ENCODE measurements around the gene REPS1.
A peak's percentile ranks its signal among the peaks of the same experiment; 100 is the strongest.
"Not testable (repeated sequence)": the region's sequence is repeated elsewhere in the genome, so short reads cannot be mapped to it uniquely, and the experiment has no call there.

The REPS1 gene

DNA sequence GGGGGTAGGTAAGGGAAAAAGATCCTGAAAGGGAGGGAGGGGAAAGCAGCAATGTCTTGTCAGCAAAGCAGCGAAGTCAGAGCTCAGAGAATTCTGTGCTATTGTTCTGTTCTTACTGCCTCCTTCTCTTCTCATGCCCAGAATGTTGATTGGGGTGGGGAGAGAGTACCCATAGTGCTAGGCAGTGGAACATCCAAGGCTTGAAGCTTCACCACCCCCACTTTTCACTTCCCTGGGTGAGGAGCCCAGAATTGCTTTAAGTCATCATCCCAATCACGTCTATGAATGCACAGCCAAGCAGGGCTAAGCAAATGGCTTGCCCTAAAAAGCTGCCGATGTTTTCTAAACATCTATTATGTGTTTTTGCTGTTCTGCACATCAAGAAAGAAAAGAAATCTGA, 16.5 kb downstream of the REPS1 start:
- DNase-seq (ENCODE audit: low read depth in 2 of 2): no peak

DNA sequence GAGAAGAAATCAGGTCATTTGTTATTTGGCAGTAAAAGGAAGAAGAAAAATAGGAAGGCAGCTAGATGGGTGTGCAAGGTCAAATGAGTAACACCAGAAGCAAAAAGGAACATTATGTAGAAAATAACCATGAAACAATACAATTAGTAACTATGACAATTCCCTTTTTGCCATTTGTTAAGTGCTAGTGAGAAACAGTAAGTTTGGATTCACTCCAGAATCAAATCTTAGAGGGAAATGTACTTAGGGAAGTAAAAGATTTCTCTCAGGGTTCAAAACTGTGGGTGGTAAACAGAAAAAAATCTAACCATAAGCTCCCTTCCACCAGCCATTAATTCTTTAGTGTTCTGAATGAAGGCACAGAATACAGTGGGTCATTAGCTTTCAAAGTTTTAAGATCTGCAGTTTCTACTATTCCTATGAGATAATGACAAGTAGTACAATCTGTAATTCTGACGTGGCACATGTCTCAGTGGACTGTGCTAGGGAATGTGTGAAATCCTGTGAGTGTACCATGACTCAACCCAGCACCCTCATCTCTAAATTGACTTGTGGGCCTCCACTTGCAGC, 17.1 kb downstream of the REPS1 start:
- DNase-seq (ENCODE audit: low read depth in 2 of 2): peak in 1 of 2 donors; percentile 16

GRCh38 chr6:138970159-138970558, 17.9 kb downstream of the REPS1 start:
- no peak for DNase-seq (ENCODE audit: low read depth in 2 of 2)

DNA sequence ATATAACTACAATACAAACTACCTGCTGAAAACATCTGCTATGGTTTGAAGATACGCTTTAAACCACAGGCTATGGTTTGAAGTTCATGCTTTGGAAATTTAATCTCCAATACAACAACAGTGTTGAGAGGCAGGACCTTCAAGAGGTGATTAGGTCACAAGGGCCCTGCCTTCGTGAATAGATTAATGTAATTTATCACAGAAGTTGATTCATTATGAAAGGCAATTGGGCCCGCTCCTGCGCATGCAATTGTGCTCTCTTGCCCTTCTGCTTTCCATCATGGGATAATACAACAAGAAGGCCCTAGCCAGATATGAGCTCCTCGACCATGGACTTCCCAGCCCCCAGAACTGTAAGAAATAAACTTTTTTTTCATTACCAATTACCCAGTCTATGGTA, 21.2 kb downstream of the REPS1 start:
- no peak for DNase-seq (ENCODE audit: low read depth in 2 of 2)

DNA sequence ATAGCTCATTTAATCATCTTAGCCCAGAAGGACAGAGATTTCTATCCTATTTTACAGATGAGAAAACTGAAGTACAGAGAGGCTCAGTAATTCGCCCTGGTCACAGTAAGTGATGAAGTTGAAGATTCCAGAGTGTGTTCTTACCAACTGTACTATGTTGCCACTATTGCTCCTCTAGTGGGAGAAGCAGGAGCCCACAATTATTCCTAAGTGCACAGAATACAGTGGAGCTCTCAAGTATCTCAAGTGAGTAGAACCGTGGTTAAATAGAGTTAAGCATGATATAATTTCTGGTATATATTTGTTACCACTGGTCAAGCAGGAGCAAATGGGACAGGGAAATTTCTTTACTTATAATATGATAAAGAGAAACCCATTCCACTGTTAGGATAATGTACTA, 22.1 kb downstream of the REPS1 start:
- no peak for DNase-seq (ENCODE audit: low read depth in 2 of 2)

GRCh38 chr6:138965291-138965874, 22.7 kb downstream of the REPS1 start:
- DNase-seq (ENCODE audit: low read depth in 2 of 2): no peak

DNA sequence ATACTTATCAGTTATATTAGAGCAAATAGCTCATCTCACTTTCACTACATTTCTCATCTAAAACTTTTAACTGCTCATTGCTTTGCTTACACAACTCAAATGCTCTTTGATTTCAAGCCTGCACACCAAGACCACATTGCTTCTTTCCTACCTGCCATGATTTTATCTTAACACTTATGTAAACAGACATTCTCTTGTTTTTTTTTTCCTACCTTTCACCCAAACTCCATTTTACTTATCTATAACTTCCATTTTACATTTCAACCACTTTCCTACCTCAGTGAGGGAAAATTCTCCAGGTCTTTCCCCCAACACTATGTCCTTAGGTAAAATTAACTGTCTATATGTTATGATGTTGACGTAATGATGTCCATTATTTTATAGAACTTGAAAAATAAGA, 24.0 kb downstream of the REPS1 start:
- no peak for DNase-seq (ENCODE audit: low read depth in 2 of 2)

GRCh38 chr6:138963531-138963930, 24.5 kb downstream of the REPS1 start:
- no peak for DNase-seq (ENCODE audit: low read depth in 2 of 2)

DNA sequence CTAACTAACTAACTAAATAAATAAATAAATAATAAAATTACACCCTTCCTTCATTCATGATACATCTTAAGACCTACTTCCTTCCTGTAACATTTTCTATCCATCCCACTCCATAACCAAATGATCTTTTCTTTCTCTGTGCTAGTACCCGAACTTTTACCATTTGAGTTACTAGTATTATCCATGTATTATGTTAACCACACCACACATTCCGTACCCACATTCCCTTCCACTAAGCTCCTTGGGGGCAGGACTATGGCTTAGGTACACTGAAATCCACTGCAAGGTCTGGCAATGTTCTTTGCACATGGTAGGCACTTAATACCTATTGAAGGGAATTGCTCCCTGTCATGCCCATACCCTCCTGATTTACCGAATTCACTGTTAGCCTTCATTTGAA, 24.9 kb downstream of the REPS1 start:
- DNase-seq (ENCODE audit: low read depth in 2 of 2): no peak

DNA sequence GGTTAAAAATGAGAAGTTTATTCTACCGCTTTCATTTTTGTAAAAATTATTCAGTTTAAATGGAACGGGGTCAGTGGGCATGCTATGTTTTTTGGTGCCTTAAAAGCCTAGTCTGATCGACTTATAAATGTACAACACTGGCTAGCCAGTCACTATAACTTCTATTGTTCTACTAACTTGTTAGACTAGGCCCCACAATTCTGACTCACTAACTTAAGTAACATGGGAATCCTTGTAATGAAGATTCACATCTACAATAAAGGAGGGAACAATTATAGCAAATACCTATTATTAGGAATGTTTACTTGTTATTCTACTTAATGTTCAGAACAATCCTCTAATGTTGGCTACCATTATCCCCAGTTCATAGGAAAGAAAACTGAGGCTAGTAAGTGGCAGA, 28.5 kb downstream of the REPS1 start:
- no peak for DNase-seq (ENCODE audit: low read depth in 2 of 2)

GRCh38 chr6:138958595-138958994, 29.5 kb downstream of the REPS1 start:
- DNase-seq (ENCODE audit: low read depth in 2 of 2): no peak

DNA sequence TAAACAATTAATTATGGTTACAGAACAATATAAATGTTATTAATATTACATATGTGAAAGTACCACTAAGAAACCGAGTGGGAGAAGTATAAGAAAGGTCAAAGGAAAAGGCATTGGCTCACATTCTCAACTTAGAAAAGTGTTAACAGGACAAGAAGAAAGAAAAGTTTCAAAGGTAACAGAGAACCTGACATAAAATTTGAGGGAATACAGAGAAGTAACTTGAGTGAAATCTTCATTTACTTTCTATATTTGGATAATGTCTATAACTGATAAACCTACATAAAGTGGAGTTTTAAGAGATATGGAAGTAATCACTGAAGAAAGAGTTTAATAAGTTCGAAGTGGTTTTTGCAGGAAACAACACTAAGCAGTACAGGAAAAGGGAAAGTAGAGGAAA, 30.1 kb downstream of the REPS1 start:
- DNase-seq (ENCODE audit: low read depth in 2 of 2): no peak

DNA sequence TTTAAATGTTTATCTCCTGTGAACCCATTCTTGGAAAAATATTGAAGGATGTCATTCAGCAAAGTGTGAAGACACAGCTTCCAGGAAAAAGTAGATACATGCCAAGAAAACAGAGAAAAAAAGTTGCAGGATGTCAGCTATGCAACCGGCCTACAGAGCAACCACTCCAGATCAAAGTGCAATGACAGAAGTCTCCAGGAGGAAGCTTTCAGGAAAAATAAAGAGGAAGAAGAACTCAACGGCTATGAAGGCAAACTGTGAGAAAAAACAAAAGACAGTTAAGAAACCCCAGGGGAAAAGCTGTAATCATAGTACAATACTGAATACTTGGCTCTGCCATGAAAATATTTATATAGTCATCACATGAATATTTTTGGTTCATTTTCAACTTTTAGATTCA, 30.6 kb downstream of the REPS1 start:
- no peak for DNase-seq (ENCODE audit: low read depth in 2 of 2)

- no peak for DNase-seq (ENCODE audit: low read depth in 2 of 2)
Observed at GRCh38 chr6:138956244-138956924, 31.7 kb downstream of the REPS1 start.

DNA sequence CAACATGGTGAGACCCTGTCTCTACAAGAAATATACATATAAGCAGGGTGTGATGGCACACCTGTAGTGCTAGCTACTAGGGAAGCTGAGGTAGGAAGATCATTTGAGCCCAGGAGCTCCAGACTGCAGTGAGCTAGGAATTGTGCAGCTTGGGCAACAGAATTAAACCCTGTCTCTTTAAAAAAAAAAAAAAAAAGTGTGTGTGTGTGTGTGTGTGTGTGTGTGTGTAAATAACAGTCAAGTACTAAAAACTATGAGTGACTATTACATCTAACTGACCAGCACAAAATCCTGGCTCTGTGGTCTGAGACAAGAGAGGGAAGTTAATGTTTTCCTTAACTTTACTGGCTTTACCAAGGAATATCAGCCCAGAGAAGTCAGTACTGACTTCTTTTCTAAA, 32.8 kb downstream of the REPS1 start:
- DNase-seq (ENCODE audit: low read depth in 2 of 2): no peak

DNA sequence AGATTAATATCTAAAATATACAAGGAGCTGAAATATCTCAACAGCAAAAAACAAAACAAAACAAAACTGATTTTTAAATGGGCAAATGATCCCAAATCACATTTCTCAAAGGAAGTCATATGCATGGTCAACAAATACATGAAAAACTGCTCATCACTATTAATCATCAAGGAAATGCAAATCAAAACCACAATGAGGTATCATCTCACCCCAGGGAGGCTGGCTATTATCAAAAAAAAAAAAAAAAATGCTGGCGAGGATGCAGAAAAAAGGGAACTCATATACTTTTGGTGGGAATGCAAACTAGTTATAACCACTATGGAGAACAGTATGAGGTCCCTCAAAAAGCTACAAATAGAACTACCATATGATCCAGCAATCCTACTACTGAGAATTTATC, 34.6 kb downstream of the REPS1 start:
- no peak for DNase-seq (ENCODE audit: low read depth in 2 of 2)

- no peak for DNase-seq (ENCODE audit: low read depth in 2 of 2)
Observed at GRCh38 chr6:138948546-138949179, 39.4 kb downstream of the REPS1 start.

DNA sequence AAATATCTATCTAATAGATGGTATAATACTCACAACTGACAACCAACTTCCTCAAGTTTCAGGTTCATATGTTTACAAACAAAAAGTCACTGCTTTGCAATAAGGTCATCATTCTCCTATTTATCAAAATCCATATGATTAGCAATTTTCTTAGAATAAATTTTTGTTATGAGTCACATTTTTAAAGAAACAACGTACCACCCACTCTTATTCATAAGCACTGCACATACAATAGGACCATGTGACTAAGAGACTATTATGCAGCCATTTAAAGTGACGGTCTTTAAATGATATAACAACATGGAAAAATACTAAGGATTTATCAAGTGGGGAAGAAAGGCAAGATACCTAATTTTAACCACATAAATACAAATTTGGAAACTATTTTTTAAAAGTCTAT, 40.0 kb downstream of the REPS1 start:
- no peak for DNase-seq (ENCODE audit: low read depth in 2 of 2)

DNA sequence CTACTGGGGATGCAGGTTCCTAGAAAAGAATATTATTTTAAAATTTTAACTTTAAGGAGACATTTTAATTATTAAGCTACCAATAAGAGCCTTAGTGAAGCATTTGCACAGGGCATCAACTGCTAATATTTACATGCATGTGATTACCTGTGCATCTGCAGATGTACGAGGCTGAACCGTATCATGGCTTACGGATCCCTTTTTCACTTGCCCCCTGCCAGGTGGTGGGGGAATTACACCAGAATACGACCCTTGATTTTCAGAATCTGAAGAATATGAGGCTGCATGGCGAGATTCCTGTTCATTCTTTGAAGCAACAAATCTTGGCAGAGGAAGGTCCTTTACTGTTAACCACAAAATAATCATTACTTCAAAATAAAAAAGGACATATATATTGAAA, 42.7 kb downstream of the REPS1 start:
- DNase-seq (ENCODE audit: low read depth in 2 of 2): no peak

DNA sequence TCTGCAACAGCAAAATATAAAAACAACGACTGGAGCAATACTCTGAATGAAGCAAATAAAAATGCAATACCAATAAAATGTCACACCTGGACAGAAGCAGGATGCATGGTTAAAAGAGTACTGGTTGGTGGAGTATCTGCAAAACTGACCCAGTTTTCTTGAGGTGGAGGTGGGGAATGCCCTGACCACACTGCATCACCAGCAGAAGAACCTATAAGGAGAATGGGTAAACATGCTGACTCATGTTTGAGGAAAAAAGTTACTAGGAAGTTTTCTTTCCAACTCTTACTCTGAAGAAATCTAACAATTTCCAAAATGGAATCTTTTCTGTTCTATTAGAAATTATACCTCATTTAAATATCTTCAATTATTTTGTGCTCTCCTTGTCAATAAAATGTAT, 43.6 kb downstream of the REPS1 start:
- DNase-seq (ENCODE audit: low read depth in 2 of 2): no peak

- DNase-seq (ENCODE audit: low read depth in 2 of 2): no peak
Observed at GRCh38 chr6:138943089-138943625, 44.9 kb downstream of the REPS1 start.

DNA sequence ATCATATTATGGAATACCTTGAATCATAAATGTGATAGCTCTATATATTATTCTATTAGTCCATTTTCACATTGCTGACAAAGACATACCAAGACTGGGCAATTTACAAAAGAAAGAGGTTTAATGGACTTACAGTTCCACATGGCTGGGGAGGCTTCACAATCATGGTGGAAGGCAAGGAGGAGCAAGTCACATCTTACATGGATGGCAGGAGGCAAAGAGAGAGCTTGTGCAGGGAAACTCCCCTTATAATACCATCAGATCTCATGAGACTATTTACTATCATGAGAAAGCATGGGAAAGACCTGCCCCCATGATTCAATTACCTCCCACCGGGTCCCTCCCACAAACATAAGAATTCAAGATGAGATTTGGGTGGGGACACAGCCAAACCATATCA, 51.2 kb downstream of the REPS1 start:
- not testable (repeated sequence) for DNase-seq (ENCODE audit: low read depth in 2 of 2)

GRCh38 chr6:138931660-138932059, 56.4 kb downstream of the REPS1 start:
- no peak for DNase-seq (ENCODE audit: low read depth in 2 of 2)
